CD14-positive monocyte (primary cell): ENCODE measurements around the gene TMEM18. TPM values are rescaled to one million over a fixed set of nuclear protein-coding genes. Genes with fewer than 3 reads are reported as not detected.

Source experiments
- DNase-seq, 3 donors: peaks; one replicate each; pipeline ENCODE4 v3.0.0-alpha.2; 2011 to 2022
- H2AFZ ChIP-seq: 2 replicates; pipeline ENCODE4 v1.6.0; 2012; ENCODE audit warnings: mild to moderate bottlenecking, low read depth, low read length, inconsistent platforms; ENCODE audit not compliant: insufficient read depth, poor library complexity, severe bottlenecking
- H3K27ac ChIP-seq, 2 donors: 1 replicate in 1 of 2; 2 replicates in 1 of 2; pipeline ENCODE4 v1.5.1; 2012 to 2013; ENCODE audit warnings: low read length in 2 of 2, control low read depth in 1 of 2, inconsistent platforms in 1 of 2, low read depth in 1 of 2, mild to moderate bottlenecking in 1 of 2
- H3K27me3 ChIP-seq, 2 donors: one replicate each; pipeline versions ENCODE4 v1.6.0 to v1.6.1; 2011 to 2013; ENCODE audit warnings: low read length in 2 of 2; ENCODE audit not compliant: control insufficient read depth in 2 of 2, insufficient read depth in 2 of 2
- H3K36me3 ChIP-seq, 2 donors: replicated peaks in 1 of 2; 1 replicate in 1 of 2; 2 replicates in 1 of 2; pipeline versions ENCODE4 v1.5.1 to v1.6.1; 2012 to 2013; ENCODE audit warnings: low read length in 2 of 2, control low read depth in 1 of 2, inconsistent platforms in 1 of 2, mild to moderate bottlenecking in 1 of 2; ENCODE audit not compliant: insufficient read depth in 2 of 2, control insufficient read depth in 1 of 2
- H3K4me1 ChIP-seq, 2 donors: 1 replicate in 1 of 2; 2 replicates in 1 of 2; pipeline versions ENCODE4 v1.5.1 to v1.6.1; 2012 to 2013; ENCODE audit warnings: low read length in 2 of 2, control low read depth in 1 of 2, inconsistent platforms in 1 of 2, mild to moderate bottlenecking in 1 of 2, moderate library complexity in 1 of 2; ENCODE audit not compliant: insufficient read depth in 2 of 2, control insufficient read depth in 1 of 2
- H3K4me2 ChIP-seq: replicated peaks from 2 replicates; pipeline ENCODE3; 2012; ENCODE audit warnings: low read length, moderate library complexity, mild to moderate bottlenecking; ENCODE audit not compliant: poor library complexity, severe bottlenecking; ENCODE audit errors: extremely low read depth
- H3K4me3 ChIP-seq, 3 experiments: fragments of 200-600 bp in 1 of 3; sonication (generic) in 1 of 3; replicated peaks in 1 of 3; 1 replicate in 2 of 3; 2 replicates in 1 of 3; pipeline ENCODE4 v1.5.1; 2011 to 2013; ENCODE audit warnings: low read length in 3 of 3, mild to moderate bottlenecking in 3 of 3, control low read depth in 2 of 3, low read depth in 2 of 3, inconsistent platforms in 1 of 3, moderate library complexity in 1 of 3
- H3K79me2 ChIP-seq: 2 replicates; pipeline ENCODE4 v1.6.0; 2012; ENCODE audit warnings: mild to moderate bottlenecking, control low read depth, inconsistent platforms, low read length, moderate library complexity; ENCODE audit not compliant: insufficient read depth
- H3K9ac ChIP-seq: 2 replicates; pipeline ENCODE4 v1.6.0; 2017; ENCODE audit warnings: low read length, mild to moderate bottlenecking; ENCODE audit not compliant: insufficient read depth, poor library complexity, severe bottlenecking
- H3K9me3 ChIP-seq, 2 donors: replicated peaks in 1 of 2; 1 replicate in 1 of 2; 2 replicates in 1 of 2; pipeline versions ENCODE4 v1.5.1 to v1.6.1; 2012 to 2013; ENCODE audit warnings: low read length in 2 of 2, control low read depth in 1 of 2; ENCODE audit not compliant: control insufficient read depth in 1 of 2, insufficient read depth in 1 of 2
- H4K20me1 ChIP-seq: 2 replicates; pipeline ENCODE4 v1.6.0; 2012; ENCODE audit warnings: mild to moderate bottlenecking, low read length, control low read depth, moderate library complexity; ENCODE audit not compliant: insufficient read depth
- H3K27ac Mint-ChIP-seq, 7 donors: one replicate each; pipeline ENCODE4 v1.8.0; 2020; ENCODE audit warnings: mild to moderate bottlenecking in 7 of 7, mixed read lengths in 7 of 7, moderate library complexity in 6 of 7, inconsistent platforms in 2 of 7
- H3K27me3 Mint-ChIP-seq, 3 donors: one replicate each; pipeline ENCODE4 v1.8.0; 2021 to 2022; ENCODE audit warnings: low read depth in 3 of 3, mild to moderate bottlenecking in 3 of 3, mixed read lengths in 3 of 3, moderate library complexity in 3 of 3, inconsistent platforms in 1 of 3
- H3K36me3 Mint-ChIP-seq, 2 donors: one replicate each; pipeline ENCODE4 v1.8.0; 2020; ENCODE audit warnings: mixed read lengths in 2 of 2, inconsistent platforms in 1 of 2, mild to moderate bottlenecking in 1 of 2
- H3K4me1 Mint-ChIP-seq: one replicate; pipeline ENCODE4 v1.8.0; 2020; ENCODE audit warnings: mild to moderate bottlenecking, mixed read lengths
- H3K4me3 Mint-ChIP-seq, 2 donors: one replicate each; pipeline ENCODE4 v1.8.0; 2020; ENCODE audit warnings: mild to moderate bottlenecking in 2 of 2, mixed read lengths in 2 of 2, moderate library complexity in 1 of 2
- H3K9me3 Mint-ChIP-seq, 7 donors: one replicate each; pipeline ENCODE4 v1.8.0; 2020 to 2022; ENCODE audit warnings: mixed read lengths in 7 of 7, mild to moderate bottlenecking in 6 of 7, moderate library complexity in 6 of 7, inconsistent platforms in 2 of 7
- WGBS: methylation state at CpG from one replicate; pipeline ENCODE4 v1.1.5; 2013; ENCODE audit warnings: missing lambda C conversion rate; ENCODE audit not compliant: insufficient coverage; 5-methylcytosine and 5-hydroxymethylcytosine counted together
- intact Hi-C, 2 donors: fragments of 100-400 bp; cut with micrococcal nuclease; formaldehyde crosslinking; loops; one replicate each; pipeline versions ENCODE4 v1.15.0 to v1.15.1; 2023
- polyA plus RNA-seq, 3 donors: library from polyadenylated mRNA; depleted of rRNA in 1 of 3; unstranded in 2 of 3; stranded (reverse) in 1 of 3; fragments of 300-500 nt in 2 of 3; fragments of >200 nt in 1 of 3; fragmentation: Illumina TruSeq in 2 of 3; gene quantifications; 1 replicate in 2 of 3; 2 replicates in 1 of 3; pipeline ENCODE4 v1.2.3, GENCODE V29; 2012 to 2021
- TF ChIP-seq, protein P1 (sequence below): fragments of 200-600 bp; IDR thresholded peaks from one replicate; pipeline ENCODE4 v1.8.0; 2022; ENCODE audit warnings: antibody characterized with exemption, mild to moderate bottlenecking

TMEM18 gene
- polyA plus RNA-seq, 3 donors: 9.3 to 23.5 (median 21.8) TPM

- no peaks in the 10 kb centered on the region for H4K20me1 ChIP-seq
- H2AFZ ChIP-seq: no peak overlapping the region
- H3K4me1 ChIP-seq: no peaks in the 10 kb centered on the region
- no peaks in the 10 kb centered on the region for H3K27me3 ChIP-seq
- 57% methylated on average over 15 of the region's 17 CpGs for WGBS
- H3K27ac ChIP-seq: no peak overlapping the region
- no peak overlapping the region for H3K4me3 Mint-ChIP-seq
- no peaks in the 10 kb centered on the region for H3K9me3 ChIP-seq
- no peak overlapping the region for H3K4me3 ChIP-seq
- TF ChIP-seq, protein P1, sequence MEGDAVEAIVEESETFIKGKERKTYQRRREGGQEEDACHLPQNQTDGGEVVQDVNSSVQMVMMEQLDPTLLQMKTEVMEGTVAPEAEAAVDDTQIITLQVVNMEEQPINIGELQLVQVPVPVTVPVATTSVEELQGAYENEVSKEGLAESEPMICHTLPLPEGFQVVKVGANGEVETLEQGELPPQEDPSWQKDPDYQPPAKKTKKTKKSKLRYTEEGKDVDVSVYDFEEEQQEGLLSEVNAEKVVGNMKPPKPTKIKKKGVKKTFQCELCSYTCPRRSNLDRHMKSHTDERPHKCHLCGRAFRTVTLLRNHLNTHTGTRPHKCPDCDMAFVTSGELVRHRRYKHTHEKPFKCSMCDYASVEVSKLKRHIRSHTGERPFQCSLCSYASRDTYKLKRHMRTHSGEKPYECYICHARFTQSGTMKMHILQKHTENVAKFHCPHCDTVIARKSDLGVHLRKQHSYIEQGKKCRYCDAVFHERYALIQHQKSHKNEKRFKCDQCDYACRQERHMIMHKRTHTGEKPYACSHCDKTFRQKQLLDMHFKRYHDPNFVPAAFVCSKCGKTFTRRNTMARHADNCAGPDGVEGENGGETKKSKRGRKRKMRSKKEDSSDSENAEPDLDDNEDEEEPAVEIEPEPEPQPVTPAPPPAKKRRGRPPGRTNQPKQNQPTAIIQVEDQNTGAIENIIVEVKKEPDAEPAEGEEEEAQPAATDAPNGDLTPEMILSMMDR: peak; percentile 67
- no peak overlapping the region for H3K4me2 ChIP-seq
- no peaks in the 10 kb centered on the region for H3K79me2 ChIP-seq
- H3K9ac ChIP-seq: no peak overlapping the region
- DNase-seq: peak; percentile 25 to 50 (median 29)
- H3K36me3 ChIP-seq: no peaks in the 10 kb centered on the region
- no peaks in the 10 kb centered on the region for H3K4me1 Mint-ChIP-seq
- intact Hi-C loops: loop anchor here in 1 of 2 donors (5.0 kb wide), 1 partner anchor 838 kb away; no protein-coding TSS in a partner anchor
- peaks cover 5 to 12% (median 10%) of the 10 kb centered on the region in 3 donors for H3K27me3 Mint-ChIP-seq
- H3K9me3 Mint-ChIP-seq: no peaks in the 10 kb centered on the region
- no peaks in the 10 kb centered on the region for H3K36me3 Mint-ChIP-seq
- H3K27ac Mint-ChIP-seq: no peak overlapping the region
Observed at GRCh38 chr2:714005-714741, 37.0 kb upstream of the TMEM18 start.

DNA sequence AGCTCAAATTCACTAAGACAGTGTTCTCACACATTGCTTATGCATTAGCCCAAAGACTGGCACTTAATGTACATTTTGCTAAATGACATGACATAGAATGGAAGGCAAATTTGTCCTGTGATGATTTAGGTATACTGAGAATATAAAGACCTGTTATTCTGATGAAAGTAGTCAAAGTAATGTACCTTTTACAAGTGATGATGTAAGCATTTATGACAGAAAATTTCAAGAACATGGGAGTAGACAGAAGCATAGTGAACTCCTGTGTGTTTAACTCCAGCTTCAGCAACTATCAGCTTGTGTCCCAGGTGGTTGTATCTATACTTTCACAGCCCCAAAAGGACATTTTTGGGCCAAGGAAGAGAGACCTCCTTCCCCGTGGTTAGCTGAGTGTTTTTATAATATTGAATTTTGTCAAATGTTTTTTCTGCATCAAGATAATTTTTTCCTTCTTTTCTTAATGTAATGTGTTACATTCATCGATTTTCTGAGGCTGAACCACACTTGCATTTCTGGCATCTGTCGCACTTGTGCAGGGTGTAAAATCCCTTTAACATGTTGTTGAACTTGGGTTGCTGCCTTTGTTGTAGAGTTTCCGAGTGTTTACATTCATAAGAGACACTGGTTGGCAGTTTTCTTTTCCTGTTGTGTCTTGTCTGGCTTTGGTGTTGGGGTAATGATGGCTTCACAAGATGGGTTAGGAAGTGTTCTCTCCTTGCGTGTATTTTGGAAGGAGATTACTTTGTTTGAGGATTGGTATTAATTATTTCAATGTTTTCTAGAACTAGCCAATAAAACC, 33.9 kb upstream of the TMEM18 start:
- H3K27ac Mint-ChIP-seq: no peak overlapping the region
- no peaks in the 10 kb centered on the region for H3K36me3 Mint-ChIP-seq
- H3K4me3 Mint-ChIP-seq: no peak overlapping the region
- no peaks in the 10 kb centered on the region for H3K9me3 ChIP-seq
- WGBS: 76% methylated on average over 2 of the region's 5 CpGs
- no peak overlapping the region for H2AFZ ChIP-seq
- TF ChIP-seq, protein P1: no peak
- intact Hi-C loops: loop anchor here in 1 of 2 donors (5.0 kb wide), 1 partner anchor 841 kb away; no protein-coding TSS in a partner anchor
- H3K9me3 Mint-ChIP-seq: peaks cover 0 to 2% (median 0%) of the 10 kb centered on the region in 7 donors
- H3K4me1 ChIP-seq: no peaks in the 10 kb centered on the region
- H3K27ac ChIP-seq: no peak overlapping the region
- no peak overlapping the region for H3K9ac ChIP-seq
- H3K27me3 ChIP-seq: no peaks in the 10 kb centered on the region
- H3K27me3 Mint-ChIP-seq: peaks cover 3 to 7% (median 7%) of the 10 kb centered on the region in 3 donors
- no peak overlapping the region for H3K4me2 ChIP-seq
- no peak for DNase-seq
- no peaks in the 10 kb centered on the region for H3K36me3 ChIP-seq
- no peak overlapping the region for H3K4me3 ChIP-seq
- H3K79me2 ChIP-seq: no peaks in the 10 kb centered on the region
- H3K4me1 Mint-ChIP-seq: no peaks in the 10 kb centered on the region
- no peaks in the 10 kb centered on the region for H4K20me1 ChIP-seq
